CD14-positive monocyte (primary cell): ENCODE results near the gene TAP1. TPM values are rescaled to one million over a fixed set of nuclear protein-coding genes. Genes with fewer than 3 reads are reported as not detected.
"Not testable (repeated sequence)": the region's sequence is repeated elsewhere in the genome, so short reads cannot be mapped to it uniquely, and the experiment has no call there.

Source experiments
- DNase-seq, 3 donors: peaks; one replicate each; pipeline ENCODE4 v3.0.0-alpha.2; 2011 to 2022
- H2AFZ ChIP-seq: 2 replicates; pipeline ENCODE4 v1.6.0; 2012; ENCODE audit warnings: mild to moderate bottlenecking, low read depth, low read length, inconsistent platforms; ENCODE audit not compliant: insufficient read depth, poor library complexity, severe bottlenecking
- H3K27ac ChIP-seq, 2 donors: 1 replicate in 1 of 2; 2 replicates in 1 of 2; pipeline ENCODE4 v1.5.1; 2012 to 2013; ENCODE audit warnings: low read length in 2 of 2, control low read depth in 1 of 2, inconsistent platforms in 1 of 2, low read depth in 1 of 2, mild to moderate bottlenecking in 1 of 2
- H3K27me3 ChIP-seq, 2 donors: one replicate each; pipeline versions ENCODE4 v1.6.0 to v1.6.1; 2011 to 2013; ENCODE audit warnings: low read length in 2 of 2; ENCODE audit not compliant: control insufficient read depth in 2 of 2, insufficient read depth in 2 of 2
- H3K36me3 ChIP-seq, 2 donors: replicated peaks in 1 of 2; 1 replicate in 1 of 2; 2 replicates in 1 of 2; pipeline versions ENCODE4 v1.5.1 to v1.6.1; 2012 to 2013; ENCODE audit warnings: low read length in 2 of 2, control low read depth in 1 of 2, inconsistent platforms in 1 of 2, mild to moderate bottlenecking in 1 of 2; ENCODE audit not compliant: insufficient read depth in 2 of 2, control insufficient read depth in 1 of 2
- H3K4me1 ChIP-seq, 2 donors: 1 replicate in 1 of 2; 2 replicates in 1 of 2; pipeline versions ENCODE4 v1.5.1 to v1.6.1; 2012 to 2013; ENCODE audit warnings: low read length in 2 of 2, control low read depth in 1 of 2, inconsistent platforms in 1 of 2, mild to moderate bottlenecking in 1 of 2, moderate library complexity in 1 of 2; ENCODE audit not compliant: insufficient read depth in 2 of 2, control insufficient read depth in 1 of 2
- H3K4me2 ChIP-seq: replicated peaks from 2 replicates; pipeline ENCODE3; 2012; ENCODE audit warnings: low read length, moderate library complexity, mild to moderate bottlenecking; ENCODE audit not compliant: poor library complexity, severe bottlenecking; ENCODE audit errors: extremely low read depth
- H3K4me3 ChIP-seq, 3 experiments: fragments of 200-600 bp in 1 of 3; sonication (generic) in 1 of 3; replicated peaks in 1 of 3; 1 replicate in 2 of 3; 2 replicates in 1 of 3; pipeline ENCODE4 v1.5.1; 2011 to 2013; ENCODE audit warnings: low read length in 3 of 3, mild to moderate bottlenecking in 3 of 3, control low read depth in 2 of 3, low read depth in 2 of 3, inconsistent platforms in 1 of 3, moderate library complexity in 1 of 3
- H3K79me2 ChIP-seq: 2 replicates; pipeline ENCODE4 v1.6.0; 2012; ENCODE audit warnings: mild to moderate bottlenecking, control low read depth, inconsistent platforms, low read length, moderate library complexity; ENCODE audit not compliant: insufficient read depth
- H3K9ac ChIP-seq: 2 replicates; pipeline ENCODE4 v1.6.0; 2017; ENCODE audit warnings: low read length, mild to moderate bottlenecking; ENCODE audit not compliant: insufficient read depth, poor library complexity, severe bottlenecking
- H3K9me3 ChIP-seq, 2 donors: replicated peaks in 1 of 2; 1 replicate in 1 of 2; 2 replicates in 1 of 2; pipeline versions ENCODE4 v1.5.1 to v1.6.1; 2012 to 2013; ENCODE audit warnings: low read length in 2 of 2, control low read depth in 1 of 2; ENCODE audit not compliant: control insufficient read depth in 1 of 2, insufficient read depth in 1 of 2
- H4K20me1 ChIP-seq: 2 replicates; pipeline ENCODE4 v1.6.0; 2012; ENCODE audit warnings: mild to moderate bottlenecking, low read length, control low read depth, moderate library complexity; ENCODE audit not compliant: insufficient read depth
- H3K27ac Mint-ChIP-seq, 7 donors: one replicate each; pipeline ENCODE4 v1.8.0; 2020; ENCODE audit warnings: mild to moderate bottlenecking in 7 of 7, mixed read lengths in 7 of 7, moderate library complexity in 6 of 7, inconsistent platforms in 2 of 7
- H3K27me3 Mint-ChIP-seq, 3 donors: one replicate each; pipeline ENCODE4 v1.8.0; 2021 to 2022; ENCODE audit warnings: low read depth in 3 of 3, mild to moderate bottlenecking in 3 of 3, mixed read lengths in 3 of 3, moderate library complexity in 3 of 3, inconsistent platforms in 1 of 3
- H3K36me3 Mint-ChIP-seq, 2 donors: one replicate each; pipeline ENCODE4 v1.8.0; 2020; ENCODE audit warnings: mixed read lengths in 2 of 2, inconsistent platforms in 1 of 2, mild to moderate bottlenecking in 1 of 2
- H3K4me1 Mint-ChIP-seq: one replicate; pipeline ENCODE4 v1.8.0; 2020; ENCODE audit warnings: mild to moderate bottlenecking, mixed read lengths
- H3K4me3 Mint-ChIP-seq, 2 donors: one replicate each; pipeline ENCODE4 v1.8.0; 2020; ENCODE audit warnings: mild to moderate bottlenecking in 2 of 2, mixed read lengths in 2 of 2, moderate library complexity in 1 of 2
- H3K9me3 Mint-ChIP-seq, 7 donors: one replicate each; pipeline ENCODE4 v1.8.0; 2020 to 2022; ENCODE audit warnings: mixed read lengths in 7 of 7, mild to moderate bottlenecking in 6 of 7, moderate library complexity in 6 of 7, inconsistent platforms in 2 of 7
- CTCF ChIP-seq: fragments of 200-600 bp; IDR thresholded peaks from one replicate; pipeline ENCODE4 v1.8.0; 2022; ENCODE audit warnings: antibody characterized with exemption, mild to moderate bottlenecking
- WGBS: methylation state at CpG from one replicate; pipeline ENCODE4 v1.1.5; 2013; ENCODE audit warnings: missing lambda C conversion rate; ENCODE audit not compliant: insufficient coverage; 5-methylcytosine and 5-hydroxymethylcytosine counted together
- intact Hi-C, 2 donors: fragments of 100-400 bp; cut with micrococcal nuclease; formaldehyde crosslinking; loops; one replicate each; pipeline versions ENCODE4 v1.15.0 to v1.15.1; 2023
- polyA plus RNA-seq, 3 donors: library from polyadenylated mRNA; depleted of rRNA in 1 of 3; unstranded in 2 of 3; stranded (reverse) in 1 of 3; fragments of 300-500 nt in 2 of 3; fragments of >200 nt in 1 of 3; fragmentation: Illumina TruSeq in 2 of 3; gene quantifications; 1 replicate in 2 of 3; 2 replicates in 1 of 3; pipeline ENCODE4 v1.2.3, GENCODE V29; 2012 to 2021

Gene TAP1
- polyA plus RNA-seq, 3 donors: 119 to 221 (median 204) TPM

DNA sequence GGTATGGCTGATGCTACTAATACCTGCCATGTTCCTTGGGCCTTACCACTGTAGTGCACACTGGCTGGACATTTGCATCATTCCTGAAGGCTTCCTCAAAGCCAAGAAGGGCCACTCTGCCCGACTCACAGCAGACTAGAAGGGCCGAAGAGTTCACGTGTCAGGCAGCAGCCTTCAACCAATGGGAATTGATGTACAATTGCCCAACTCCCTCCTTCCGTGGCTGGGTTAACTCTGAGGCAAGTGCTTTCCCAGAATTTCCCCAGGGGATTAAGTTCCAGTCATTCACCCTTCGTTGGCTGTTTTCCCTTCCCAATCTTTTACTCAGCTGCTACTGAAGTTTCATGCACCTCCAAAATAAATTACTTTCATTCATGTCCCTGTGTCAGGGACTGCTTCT, 30.3 kb upstream of the TAP1 start:
- peaks cover 6% of the 10 kb centered on the region in 2 donors for H3K4me1 ChIP-seq
- peak in 1 of 3 donors; percentile 51 for DNase-seq
- peaks cover 15 to 19% of the 10 kb centered on the region in 2 donors for H3K27me3 ChIP-seq
- H3K36me3 Mint-ChIP-seq: peaks cover 0 to 11% of the 10 kb centered on the region in 2 donors
- no peaks in the 10 kb centered on the region for H3K79me2 ChIP-seq
- peaks cover 22 to 23% (median 22%) of the 10 kb centered on the region in 3 donors for H3K27me3 Mint-ChIP-seq
- H3K4me3 ChIP-seq: no peak overlapping the region
- H3K4me2 ChIP-seq: no peak overlapping the region
- no peaks in the 10 kb centered on the region for H4K20me1 ChIP-seq
- intact Hi-C loops: loop anchor here in 1 of 2 donors (2.0 kb wide), 1 partner anchor 101 kb away; no protein-coding TSS in a partner anchor
- WGBS: 48% methylated on average over 5 of the region's 5 CpGs
- no peaks in the 10 kb centered on the region for H3K36me3 ChIP-seq
- H2AFZ ChIP-seq: no peak overlapping the region
- H3K27ac ChIP-seq: no peak overlapping the region
- H3K4me1 Mint-ChIP-seq: peaks cover 18% of the 10 kb centered on the region
- no peaks in the 10 kb centered on the region for H3K9me3 ChIP-seq
- no peak overlapping the region for H3K9ac ChIP-seq
- H3K27ac Mint-ChIP-seq: no peak overlapping the region
- no peak overlapping the region for H3K4me3 Mint-ChIP-seq
- peaks cover 0 to 3% (median 0%) of the 10 kb centered on the region in 7 donors for H3K9me3 Mint-ChIP-seq
- no peak for TF ChIP-seq CTCF

GRCh38 chr6:32882879-32883250, 29.4 kb upstream of the TAP1 start:
- H3K9me3 Mint-ChIP-seq: peaks cover 0 to 3% (median 0%) of the 10 kb centered on the region in 7 donors
- no peak overlapping the region for H3K4me2 ChIP-seq
- no peak overlapping the region for H2AFZ ChIP-seq
- H3K79me2 ChIP-seq: no peaks in the 10 kb centered on the region
- H3K4me3 Mint-ChIP-seq: no peak overlapping the region
- intact Hi-C loops: no loop called here
- no peaks in the 10 kb centered on the region for H4K20me1 ChIP-seq
- no peak overlapping the region for H3K27ac Mint-ChIP-seq
- TF ChIP-seq CTCF: no peak
- no peak for DNase-seq
- no peak overlapping the region for H3K9ac ChIP-seq
- no peak overlapping the region for H3K27ac ChIP-seq
- H3K4me1 ChIP-seq: peaks cover 6% of the 10 kb centered on the region in 2 donors
- H3K36me3 ChIP-seq: no peaks in the 10 kb centered on the region
- peaks cover 0 to 14% of the 10 kb centered on the region in 2 donors for H3K36me3 Mint-ChIP-seq
- H3K27me3 Mint-ChIP-seq: peaks cover 27 to 29% (median 29%) of the 10 kb centered on the region in 3 donors
- WGBS: 50% methylated on average over 1 of the region's 1 CpG
- H3K4me3 ChIP-seq: no peak overlapping the region
- H3K4me1 Mint-ChIP-seq: peaks cover 18% of the 10 kb centered on the region
- peaks cover 15 to 23% of the 10 kb centered on the region in 2 donors for H3K27me3 ChIP-seq
- H3K9me3 ChIP-seq: no peaks in the 10 kb centered on the region

DNA sequence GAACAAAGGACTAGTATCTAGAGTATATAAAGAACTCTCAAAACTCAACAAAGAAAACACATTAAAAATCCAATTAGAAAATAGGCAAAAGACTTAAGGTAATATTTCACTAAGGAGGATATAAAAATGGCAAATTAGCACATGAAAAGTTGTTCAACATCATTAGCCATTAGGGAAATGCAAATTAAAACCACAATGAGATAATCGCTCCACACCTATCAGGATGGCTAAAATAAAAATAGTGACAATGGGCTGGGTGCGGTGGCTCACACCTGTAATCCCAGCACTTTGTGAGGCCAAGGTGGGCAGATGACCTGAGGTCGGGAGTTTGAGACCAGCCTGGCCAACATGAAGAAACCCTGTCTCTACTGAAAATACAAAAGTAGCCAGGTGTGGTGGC, 27.5 kb upstream of the TAP1 start:
- H3K4me2 ChIP-seq, H3K27ac ChIP-seq, H3K9ac ChIP-seq, H3K36me3 ChIP-seq, H3K4me1 ChIP-seq, DNase-seq, H3K9me3 Mint-ChIP-seq, H3K9me3 ChIP-seq, H3K27ac Mint-ChIP-seq, H2AFZ ChIP-seq, H4K20me1 ChIP-seq, H3K79me2 ChIP-seq, intact Hi-C loops, H3K4me3 ChIP-seq: not testable (repeated sequence)
- WGBS: 80% methylated on average over 1 of the region's 3 CpGs
- Mint-ChIP-seq H3K4me3 (peak overlapping the region in 1 of 2 donors; percentile 23), H3K27me3 (peaks cover 27 to 39% (median 32%) of the 10 kb centered on the region in 3 donors), H3K4me1 (peaks cover 17% of the 10 kb centered on the region), H3K36me3 (peaks cover 0 to 15% of the 10 kb centered on the region in 2 donors)
- peaks cover 15 to 29% of the 10 kb centered on the region in 2 donors for H3K27me3 ChIP-seq
